D341Med (cell line): ENCODE results near the gene ACSS1.
A peak's percentile ranks its signal among the peaks of the same experiment; 100 is the strongest.

Experiments
- DNase-seq: peaks from one replicate; pipeline ENCODE4 v3.0.0; 2012; ENCODE audit warnings: low spot score

ACSS1 gene

GRCh38 chr20:24993337-24994185 is 64.4 kb downstream of the ACSS1 start:
- DNase-seq = no peak

- peak; percentile 98 for DNase-seq
Observed at GRCh38 chr20:24992487-24993205, 65.3 kb downstream of the ACSS1 start, which contains the start of gene APMAP. APMAP (minus strand) TSS chr20:24992751; CDS start chr20:24992688, 63 bp downstream.

GRCh38 chr20:24991897-24992486 is 65.9 kb downstream of the ACSS1 start:
- DNase-seq = peak; percentile 66

- no peak for DNase-seq
Observed at GRCh38 chr20:24990810-24991252, 67.1 kb downstream of the ACSS1 start.

- DNase-seq = no peak
Observed at GRCh38 chr20:24989162-24989561, 68.8 kb downstream of the ACSS1 start.

GRCh38 chr20:24987873-24988835 is 69.8 kb downstream of the ACSS1 start:
- DNase-seq = no peak

GRCh38 chr20:24987244-24987643 is 70.7 kb downstream of the ACSS1 start:
- no peak for DNase-seq

- no peak for DNase-seq
Observed at GRCh38 chr20:24986436-24987015, 71.4 kb downstream of the ACSS1 start.

- DNase-seq = no peak
Observed at GRCh38 chr20:24985802-24986201, 72.1 kb downstream of the ACSS1 start.

- DNase-seq = no peak
Observed at GRCh38 chr20:24984961-24985640, 72.8 kb downstream of the ACSS1 start.

GRCh38 chr20:24983896-24984295 is 74.0 kb downstream of the ACSS1 start:
- DNase-seq = no peak

- no peak for DNase-seq
Observed at GRCh38 chr20:24981790-24982189, 76.1 kb downstream of the ACSS1 start.

- DNase-seq = no peak
Observed at GRCh38 chr20:24981282-24981681, 76.7 kb downstream of the ACSS1 start.

- DNase-seq = no peak
Observed at GRCh38 chr20:24980291-24981053, 77.5 kb downstream of the ACSS1 start.

- DNase-seq = no peak
Observed at GRCh38 chr20:24979036-24979960, 78.6 kb downstream of the ACSS1 start.

- no peak for DNase-seq
Observed at GRCh38 chr20:24978513-24978912, 79.4 kb downstream of the ACSS1 start.

- DNase-seq = no peak
Observed at GRCh38 chr20:24977797-24978196, 80.1 kb downstream of the ACSS1 start.

GRCh38 chr20:24977336-24977735 is 80.6 kb downstream of the ACSS1 start:
- DNase-seq = no peak

- no peak for DNase-seq
Observed at GRCh38 chr20:24972341-24972740, 85.6 kb downstream of the ACSS1 start.
